Keratinocyte (primary cell): Measurements from ENCODE around the gene MRPS22.

Experiments used
- EZH2 ChIP-seq: IDR thresholded peaks from one replicate; pipeline ENCODE4 v1.6.1; 2012; ENCODE audit warnings: inconsistent platforms, mild to moderate bottlenecking, low read length, moderate library complexity
- TF ChIP-seq, protein P1 (sequence below), 3 experiments: IDR thresholded peaks in 1 of 3; conservative IDR thresholded peaks in 1 of 3; optimal IDR thresholded peaks in 1 of 3; 2 replicates in 2 of 3; 3 replicates in 1 of 3; pipeline versions ENCODE3 to v1.5.1; 2011; ENCODE audit warnings: low read length in 3 of 3, mild to moderate bottlenecking in 3 of 3, moderate library complexity in 2 of 3, control low read depth in 1 of 3, inconsistent platforms in 1 of 3; ENCODE audit not compliant: insufficient read depth in 2 of 3; ENCODE audit errors: extremely low read depth in 1 of 3

DNA sequence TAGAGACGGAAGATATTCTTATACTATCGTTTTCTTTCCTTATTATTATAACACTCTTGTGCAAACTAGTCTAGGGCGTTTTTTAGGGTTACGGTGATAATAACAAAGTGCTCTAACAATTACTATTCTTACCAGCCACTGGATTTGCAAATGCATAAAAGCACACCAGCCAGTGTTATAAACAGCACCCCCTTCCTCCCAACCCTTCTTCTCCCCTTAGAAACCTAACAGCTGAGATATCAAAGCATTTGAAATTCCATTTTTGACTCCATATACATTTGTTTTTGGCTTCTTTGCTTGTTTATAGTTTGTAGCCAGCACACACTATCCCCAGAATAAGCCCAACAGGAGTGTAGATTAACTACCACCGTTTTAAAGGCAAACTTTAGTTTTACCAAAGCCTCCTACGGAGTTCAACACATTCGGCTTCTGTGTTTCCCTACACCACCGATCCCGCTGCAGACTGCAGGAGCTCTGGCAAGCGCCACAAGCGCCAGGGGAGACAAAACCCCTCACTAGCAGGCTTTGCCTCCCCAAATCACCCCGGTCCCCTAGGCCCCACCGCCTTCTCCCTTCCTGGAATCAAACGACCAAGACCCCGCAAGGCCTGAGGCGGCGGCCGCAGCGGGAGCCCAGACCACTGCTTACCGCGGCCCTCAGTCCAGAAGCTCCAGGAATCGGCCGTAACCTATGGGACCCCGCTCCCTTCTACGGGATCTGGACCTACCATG is 45.2 kb downstream of the MRPS22 start:
- TF ChIP-seq, protein P1, sequence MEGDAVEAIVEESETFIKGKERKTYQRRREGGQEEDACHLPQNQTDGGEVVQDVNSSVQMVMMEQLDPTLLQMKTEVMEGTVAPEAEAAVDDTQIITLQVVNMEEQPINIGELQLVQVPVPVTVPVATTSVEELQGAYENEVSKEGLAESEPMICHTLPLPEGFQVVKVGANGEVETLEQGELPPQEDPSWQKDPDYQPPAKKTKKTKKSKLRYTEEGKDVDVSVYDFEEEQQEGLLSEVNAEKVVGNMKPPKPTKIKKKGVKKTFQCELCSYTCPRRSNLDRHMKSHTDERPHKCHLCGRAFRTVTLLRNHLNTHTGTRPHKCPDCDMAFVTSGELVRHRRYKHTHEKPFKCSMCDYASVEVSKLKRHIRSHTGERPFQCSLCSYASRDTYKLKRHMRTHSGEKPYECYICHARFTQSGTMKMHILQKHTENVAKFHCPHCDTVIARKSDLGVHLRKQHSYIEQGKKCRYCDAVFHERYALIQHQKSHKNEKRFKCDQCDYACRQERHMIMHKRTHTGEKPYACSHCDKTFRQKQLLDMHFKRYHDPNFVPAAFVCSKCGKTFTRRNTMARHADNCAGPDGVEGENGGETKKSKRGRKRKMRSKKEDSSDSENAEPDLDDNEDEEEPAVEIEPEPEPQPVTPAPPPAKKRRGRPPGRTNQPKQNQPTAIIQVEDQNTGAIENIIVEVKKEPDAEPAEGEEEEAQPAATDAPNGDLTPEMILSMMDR (optimal IDR thresholded peaks at IDR 0.05 in 1 of 3, IDR thresholded peaks at IDR 0.05 in 1 of 3, conservative IDR thresholded peaks at IDR 0.05 in 1 of 3; ENCODE audit: extremely low read depth in 1 of 3, insufficient read depth in 2 of 3, low read length in 3 of 3), result no peak
- TF ChIP-seq EZH2, result no peak
